H1 (cell line): Measurements from ENCODE around the gene ADAMTS6. TPM values are rescaled to one million over a fixed set of nuclear protein-coding genes. Genes with fewer than 3 reads are reported as not detected.

ENCODE experiments used
- CTCF ChIA-PET: fragments of 300-600 bp; sonication (Branson Sonifier 250); formaldehyde crosslinking; loops from one replicate; lab custom pipeline; 2021; ENCODE audit not compliant: partially characterized antibody; lab: Charles Lee
- POLR2A ChIA-PET: fragments of 300-600 bp; sonication (Branson Sonifier 250); formaldehyde crosslinking; loops from one replicate; lab custom pipeline; 2021; ENCODE audit warnings: inconsistent platforms; ENCODE audit not compliant: partially characterized antibody; lab: Charles Lee
- DNase-seq, 2 experiments: peaks; one replicate each; pipeline versions ENCODE4 v3.0.0 to v3.0.0-alpha.2; 2010 to 2022; ENCODE audit warnings: low spot score in 2 of 2, low read depth in 1 of 2, mixed read lengths in 1 of 2
- FAIRE-seq: peaks from 2 replicates; lab custom pipeline; 2011; peaks lifted over from hg19 to GRCh38; lab: Jason Lieb, UNC
- H2AFZ ChIP-seq: 2 replicates; pipeline ENCODE4 v1.8.1; 2012; ENCODE audit warnings: low read length, inconsistent platforms
- H2AK5ac ChIP-seq: 2 replicates; pipeline ENCODE4 v1.6.1; 2013; ENCODE audit warnings: low read depth, low read length
- H2BK120ac ChIP-seq: replicated peaks from 2 replicates; pipeline ENCODE3; 2013; ENCODE audit warnings: low read depth, low read length, inconsistent platforms
- H2BK12ac ChIP-seq: 2 replicates; pipeline ENCODE4 v1.6.1; 2013; ENCODE audit warnings: low read depth, low read length
- H2BK15ac ChIP-seq: 2 replicates; pipeline ENCODE4 v1.6.1; 2013; ENCODE audit warnings: low read length
- H2BK20ac ChIP-seq: 2 replicates; pipeline ENCODE4 v1.6.1; 2013; ENCODE audit warnings: low read length
- H2BK5ac ChIP-seq: 2 replicates; pipeline ENCODE4 v1.6.1; 2013; ENCODE audit warnings: low read depth, low read length
- H3K14ac ChIP-seq: 2 replicates; pipeline ENCODE4 v1.6.1; 2013; ENCODE audit warnings: inconsistent platforms; ENCODE audit not compliant: insufficient read length
- H3K18ac ChIP-seq: 2 replicates; pipeline ENCODE4 v1.6.1; 2013; ENCODE audit warnings: low read length; ENCODE audit errors: extremely low read depth
- H3K23ac ChIP-seq: 2 replicates; pipeline ENCODE4 v1.6.1; 2013; ENCODE audit warnings: inconsistent platforms; ENCODE audit not compliant: insufficient read length
- H3K23me2 ChIP-seq: 2 replicates; pipeline ENCODE4 v1.6.1; 2013; ENCODE audit warnings: low read depth, low read length
- H3K27ac ChIP-seq: 2 replicates; pipeline ENCODE4 v1.6.1; 2011; ENCODE audit warnings: low read depth, low read length, inconsistent platforms
- H3K27me3 ChIP-seq, 4 experiments: replicated peaks in 1 of 4; 1 replicate in 1 of 4; 2 replicates in 3 of 4; pipeline versions ENCODE4 v1.6.1 to v1.8.1; 2011 to 2013; ENCODE audit warnings: low read length in 3 of 4, mild to moderate bottlenecking in 3 of 4, inconsistent platforms in 2 of 4, mixed read lengths in 2 of 4, moderate library complexity in 1 of 4; ENCODE audit not compliant: control insufficient read depth in 3 of 4, insufficient read depth in 3 of 4; ENCODE audit errors: extremely low read depth in 1 of 4
- H3K36me3 ChIP-seq, 4 experiments: 2 replicates each; pipeline versions ENCODE4 v1.6.1 to v1.8.1; 2011 to 2013; ENCODE audit warnings: mild to moderate bottlenecking in 4 of 4, low read length in 3 of 4, moderate library complexity in 2 of 4, control low read depth in 1 of 4, inconsistent platforms in 1 of 4; ENCODE audit not compliant: insufficient read depth in 4 of 4, control insufficient read depth in 2 of 4
- H3K4ac ChIP-seq: replicated peaks from 2 replicates; pipeline ENCODE3; 2013; ENCODE audit warnings: low read length, low read depth, mixed read lengths, inconsistent platforms; ENCODE audit not compliant: insufficient read length
- H3K4me1 ChIP-seq, 4 experiments: replicated peaks in 1 of 4; 1 replicate in 1 of 4; 2 replicates in 3 of 4; pipeline versions ENCODE4 v1.6.1 to v1.8.1; 2011 to 2013; ENCODE audit warnings: low read length in 3 of 4, inconsistent platforms in 2 of 4, mixed read lengths in 1 of 4; ENCODE audit not compliant: insufficient read depth in 4 of 4, control insufficient read depth in 3 of 4
- H3K4me2 ChIP-seq, 2 experiments: 2 replicates each; pipeline versions ENCODE4 v1.6.1 to v1.8.1; 2011 to 2013; ENCODE audit warnings: low read depth in 2 of 2, low read length in 2 of 2, control low read depth in 1 of 2, inconsistent platforms in 1 of 2, mild to moderate bottlenecking in 1 of 2; ENCODE audit not compliant: insufficient read depth in 1 of 2
- H3K4me3 ChIP-seq, 4 experiments: fragments of 200-600, 300-600 bp in 1 of 4; sonication (generic), shearing (Covaris generic), sonication (Bioruptor Twin) in 1 of 4; 2 replicates each; pipeline versions ENCODE4 v1.5.1 to v1.8.1; 2011 to 2016; ENCODE audit warnings: low read length in 4 of 4, low read depth in 3 of 4, control low read depth in 2 of 4, inconsistent platforms in 2 of 4, mild to moderate bottlenecking in 2 of 4, mixed read lengths in 1 of 4, moderate library complexity in 1 of 4; ENCODE audit not compliant: insufficient read depth in 2 of 4; ENCODE audit errors: extremely low read depth in 1 of 4
- H3K56ac ChIP-seq: replicated peaks from 2 replicates; pipeline ENCODE3; 2013; ENCODE audit warnings: low read depth, mild to moderate bottlenecking, mixed read lengths, low read length, inconsistent platforms; ENCODE audit not compliant: insufficient read length
- H3K79me1 ChIP-seq: 2 replicates; pipeline ENCODE4 v1.6.1; 2013; ENCODE audit warnings: low read depth, low read length, control low read depth
- H3K79me2 ChIP-seq, 2 experiments: 2 replicates each; pipeline versions ENCODE4 v1.6.1 to v1.8.1; 2012 to 2013; ENCODE audit warnings: low read length in 2 of 2, mild to moderate bottlenecking in 2 of 2, inconsistent platforms in 1 of 2; ENCODE audit not compliant: insufficient read depth in 2 of 2, control insufficient read depth in 1 of 2
- H3K9ac ChIP-seq, 4 experiments: replicated peaks in 1 of 4; 1 replicate in 1 of 4; 2 replicates in 3 of 4; pipeline versions ENCODE4 v1.6.1 to v1.8.1; 2011 to 2013; ENCODE audit warnings: low read depth in 3 of 4, low read length in 3 of 4, control low read depth in 2 of 4, mild to moderate bottlenecking in 2 of 4, moderate library complexity in 2 of 4, inconsistent platforms in 1 of 4; ENCODE audit errors: extremely low read depth in 1 of 4
- H3K9me3 ChIP-seq, 2 experiments: 2 replicates each; pipeline versions ENCODE4 v1.6.1 to v1.8.1; 2012 to 2013; ENCODE audit warnings: mild to moderate bottlenecking in 2 of 2, moderate library complexity in 2 of 2, control low read depth in 1 of 2, inconsistent platforms in 1 of 2, low read depth in 1 of 2, low read length in 1 of 2, mixed read lengths in 1 of 2; ENCODE audit not compliant: insufficient read depth in 2 of 2
- H4K20me1 ChIP-seq, 2 experiments: replicated peaks in 1 of 2; 2 replicates each; pipeline versions ENCODE3 to v1.8.1; 2011 to 2013; ENCODE audit warnings: inconsistent platforms in 2 of 2, low read length in 2 of 2, mild to moderate bottlenecking in 1 of 2; ENCODE audit not compliant: insufficient read depth in 2 of 2, control insufficient read depth in 1 of 2
- H4K5ac ChIP-seq: 2 replicates; pipeline ENCODE4 v1.6.1; 2013; ENCODE audit warnings: low read length, low read depth, mixed read lengths, inconsistent platforms; ENCODE audit not compliant: insufficient read length
- H4K8ac ChIP-seq: 2 replicates; pipeline ENCODE4 v1.8.0; 2013; ENCODE audit warnings: mild to moderate bottlenecking, moderate library complexity, low read length, inconsistent platforms; ENCODE audit not compliant: insufficient read depth; ENCODE audit errors: extremely low read depth
- H4K91ac ChIP-seq: replicated peaks from 2 replicates; pipeline ENCODE3; 2013; ENCODE audit warnings: low read length, mixed read lengths, inconsistent platforms; ENCODE audit not compliant: insufficient read length
- CHD2 ChIP-seq: IDR thresholded peaks from 2 replicates; pipeline ENCODE4 v1.6.1; 2012; ENCODE audit warnings: low read length, improper control_type of control experiment
- EZH2 ChIP-seq: fragments of 200-600 bp; sonication (generic); IDR thresholded peaks from 2 replicates; pipeline ENCODE4 v1.7.1; 2012; ENCODE audit warnings: low read depth, mild to moderate bottlenecking, moderate library complexity, low read length, inconsistent platforms; ENCODE audit not compliant: severe bottlenecking
- NRF1 ChIP-seq: IDR thresholded peaks from 2 replicates; pipeline ENCODE4 v1.6.1; 2011; ENCODE audit warnings: mild to moderate bottlenecking, low read depth, low read length, improper control_type of control experiment
- POLR2A ChIP-seq, 2 experiments: IDR thresholded peaks; 1 replicate in 1 of 2; 2 replicates in 1 of 2; pipeline ENCODE4 v1.6.1; 2011; ENCODE audit warnings: low read depth in 2 of 2, low read length in 2 of 2, mild to moderate bottlenecking in 2 of 2; ENCODE audit errors: control extremely low read depth in 1 of 2
- RBBP5 ChIP-seq: IDR thresholded peaks from 2 replicates; pipeline ENCODE4 v1.7.1; 2012; ENCODE audit warnings: low read depth, mild to moderate bottlenecking, inconsistent platforms, low read length, moderate library complexity, borderline replicate concordance
- SAP30 ChIP-seq: fragments of 300-600 bp; sonication (generic); IDR thresholded peaks from 2 replicates; pipeline ENCODE4 v1.7.1; 2012; ENCODE audit warnings: low read length, moderate library complexity, mild to moderate bottlenecking, inconsistent platforms; ENCODE audit not compliant: insufficient read depth, insufficient replicate concordance
- SUZ12 ChIP-seq: fragments of 200-600 bp; sonication (generic); IDR thresholded peaks from 2 replicates; pipeline ENCODE4 v1.6.1; 2012; ENCODE audit warnings: mild to moderate bottlenecking, inconsistent platforms, low read length, moderate library complexity, mixed read lengths
- TAF7 ChIP-seq: optimal IDR thresholded peaks from 2 replicates; pipeline ENCODE3; 2011; ENCODE audit warnings: low read depth, mild to moderate bottlenecking, inconsistent platforms, low read length, moderate library complexity, borderline replicate concordance
- TBP ChIP-seq: IDR thresholded peaks from 2 replicates; pipeline ENCODE4 v1.6.1; 2011; ENCODE audit warnings: low read depth, low read length, improper control_type of control experiment
- WGBS, 2 experiments: shearing (Covaris generic) in 1 of 2; methylation state at CpG; one replicate each; pipeline versions ENCODE4 v1.1.6 to v1.1.7; 2013 to 2015; ENCODE audit warnings: low lambda C conversion rate in 2 of 2, mixed read lengths in 2 of 2, inconsistent platforms in 1 of 2, low coverage in 1 of 2, missing lambda C conversion rate in 1 of 2; ENCODE audit not compliant: insufficient replicate concordance in 2 of 2, insufficient coverage in 1 of 2, insufficient read length in 1 of 2; ENCODE audit errors: extremely low coverage in 1 of 2, missing lambda C conversion rate in 1 of 2; 5-methylcytosine and 5-hydroxymethylcytosine counted together
- long read RNA-seq, 2 experiments: library from RNA in 1 of 2; library from capped mRNA in 1 of 2; stranded (forward); transcript quantifications; one replicate each; pipeline ENCODE4 v2.0.0, GENCODE V29; 2021; ENCODE audit warnings: inconsistent platforms in 1 of 2
- polyA minus RNA-seq, 3 experiments: library from RNA; depleted of rRNA, polyadenylated mRNA; stranded (reverse); fragments of >200 nt; gene quantifications; 1 replicate in 2 of 3; 2 replicates in 1 of 3; pipeline ENCODE4 v1.2.3, GENCODE V29; 2011
- polyA plus RNA-seq, 7 experiments: library from polyadenylated mRNA; depleted of rRNA in 3 of 7; stranded (reverse) in 5 of 7; unstranded in 2 of 7; fragments of >200 nt in 5 of 7; fragments of 200-250 nt in 2 of 7; gene quantifications; 1 replicate in 5 of 7; 2 replicates in 1 of 7; 4 replicates in 1 of 7; pipeline versions ENCODE4 v1.2.1 to v1.2.3, GENCODE V29; 2011 to 2013; ENCODE audit warnings: missing spikeins in 2 of 7, mixed read lengths in 2 of 7
- total RNA-seq: library from RNA; stranded (reverse); fragmentation: NEBNext Ultra II Directional; extraction: Animal tissue kit (Norgen Biotek cat#: 25700); gene quantifications from 2 replicates; pipeline ENCODE4 v1.2.1, GENCODE V29; 2021

Gene ADAMTS6
- total RNA-seq (1.7 and 2.4 TPM in 2 replicates), polyA plus RNA-seq (2011; rRNA removed) (0.74 and 0.91 TPM in 2 replicates), polyA minus RNA-seq (2011; rRNA and poly(A)+ RNA removed) (9.9 and 11.8 TPM in 2 replicates)
- 1.4 TPM for polyA plus RNA-seq (2011; cell fraction: cytosol; rRNA removed)
- polyA plus RNA-seq (2011; cell fraction: nucleus; rRNA removed): 3.6 TPM
- 0.50 to 1.1 TPM (median 0.81 TPM) in 4 replicates for polyA plus RNA-seq (2012, experiment 1 of 2)
- 0.04 TPM for polyA plus RNA-seq (2012, experiment 2 of 2)
- 0.81 TPM for polyA plus RNA-seq (2013, experiment 1 of 2)
- 0.66 TPM for polyA plus RNA-seq (2013, experiment 2 of 2)
- polyA minus RNA-seq (2011; cell fraction: cytosol; rRNA and poly(A)+ RNA removed): 4.1 TPM
- polyA minus RNA-seq (2011; cell fraction: nucleus; rRNA and poly(A)+ RNA removed): 22.2 TPM
- long read RNA-seq, experiment 1: 0 reads
- long read RNA-seq, experiment 2, partial matches to known transcripts: 0 of 1 reads
- long read RNA-seq, experiment 2, other reads (novel, unspliced or antisense): 1 of 1 reads

DNA sequence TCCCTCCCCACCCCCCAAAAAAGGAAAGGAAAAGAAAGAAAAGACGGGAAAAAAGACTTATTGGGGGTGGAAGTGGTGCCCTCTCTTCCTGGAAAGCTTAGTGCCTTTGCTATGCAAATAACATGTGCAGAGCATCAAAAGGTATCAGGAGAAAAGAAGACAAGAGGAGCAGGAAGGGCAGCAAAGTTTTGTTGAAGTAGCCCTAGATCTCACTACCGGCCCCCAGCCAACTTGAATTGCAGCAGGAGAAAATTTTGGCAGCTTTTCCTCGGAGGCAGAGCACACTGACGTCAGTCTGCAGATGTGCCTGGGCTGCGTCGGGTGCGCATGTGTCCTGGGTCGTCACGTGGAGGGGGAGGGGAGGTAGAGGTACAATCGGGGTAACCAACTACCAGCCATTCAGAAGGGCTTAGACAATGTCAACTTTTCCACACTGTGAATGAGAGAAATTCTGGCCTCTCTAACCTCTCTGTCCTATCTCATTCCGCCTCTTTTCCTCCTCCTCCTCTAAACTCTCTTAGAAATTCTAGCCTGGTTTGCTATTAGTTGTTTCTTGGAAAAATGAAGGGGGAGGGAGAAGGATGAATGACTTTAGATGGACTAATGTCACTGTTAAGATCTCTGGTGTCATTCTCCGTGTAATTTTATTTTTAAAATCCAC is at the start of gene ADAMTS6:
TSS of gene ADAMTS6 (minus strand) at position 286 of the 661 bp plus-strand sequence. CDS start 8,247 bp downstream, outside the sequence.
- ChIA-PET POLR2A (interaction anchor here (0.7 to 2.0 kb wide), 6 partner anchors 14 to 714 kb away, joined by 3 to 4 read pairs (median 3); partner anchors contain the start of genes CENPK, CWC27, PPWD1 and SREK1IP1), CTCF (interaction anchor here (0.6 to 6.6 kb wide), 17 partner anchors 16 to 675 kb away, joined by 3 to 63 read pairs (median 4); no protein-coding TSS in a partner anchor)
- Histone ChIP-seq H3K36me3 (no peaks in the 10 kb centered on the region), H3K14ac (no peak within 1 kb of the TSS), H2AFZ (peak within 1 kb of the TSS; percentile 98), H3K27me3 (no peaks in the 10 kb centered on the region), H2BK15ac (no peak within 1 kb of the TSS), H3K4me1 (peaks cover 0 to 11% (median 6%) of the 10 kb centered on the region in 4 experiments; a peak in 4 of 7 replicates), H3K9me3 (peaks cover 0 to 3% of the 10 kb centered on the region in 2 experiments; a peak in 1 of 4 replicates), H4K5ac (peak within 1 kb of the TSS; percentile 65), H3K79me2 (no peaks in the 10 kb centered on the region), H2BK12ac (peak within 1 kb of the TSS; percentile 77; the same call in 1 of the 2 replicates), H3K18ac (peak within 1 kb of the TSS; percentile 12; the same call in 1 of the 2 replicates), H3K27ac (peak within 1 kb of the TSS; percentile 84), H2BK5ac (0 out of 2 replicates have a peak within 1 kb of the TSS, but pooled peaks have one; percentile 22), H3K4me2 (peak within 1 kb of the TSS; percentile 61 to 81), H4K91ac (peak within 1 kb of the TSS; percentile 63), H3K79me1 (no peaks in the 10 kb centered on the region), H3K4me3 (peak within 1 kb of the TSS; percentile 50 to 79 (median 60)), H2BK120ac (peak within 1 kb of the TSS; percentile 8), H3K4ac (no peak within 1 kb of the TSS), H4K20me1 (no peaks in the 10 kb centered on the region), H3K56ac (peak within 1 kb of the TSS; percentile 7), H3K23me2 (peaks cover 15% of the 10 kb centered on the region), H2AK5ac (no peak within 1 kb of the TSS), H3K23ac (no peak within 1 kb of the TSS), H4K8ac (no peak within 1 kb of the TSS), H3K9ac (peak within 1 kb of the TSS in 3 of 4 experiments; percentile 35 to 59 (median 42); a peak in 5 of 7 replicates), H2BK20ac (no peak within 1 kb of the TSS)
- 3% methylated on average over 12 of the region's 12 CpGs; no CpG with 5 or more reads in 1 of the 2 experiments for WGBS, 2 experiments
- FAIRE-seq (peak; percentile 78), DNase-seq (peak in 1 of 2 experiments; percentile 67)
- no peak for TF ChIP-seq SAP30
- TF ChIP-seq EZH2: no peak
- TF ChIP-seq CHD2: 0 out of 2 replicates have a peak, but pooled peaks have one; percentile 9
- TF ChIP-seq SUZ12: no peak
- TF ChIP-seq TBP: peak; percentile 46; the same call in 1 of the 2 replicates
- peak; percentile 56 for TF ChIP-seq NRF1
- peak in 1 of 2 experiments; percentile 69; a peak in 2 of 3 replicates for TF ChIP-seq POLR2A (IDR thresholded peaks at IDR 0.05; ENCODE audit: control extremely low read depth in 1 of 2, low read depth in 2 of 2, low read length in 2 of 2)
- no peak for TF ChIP-seq TAF7
- 0 out of 2 replicates have a peak, but pooled peaks have one; percentile 35 for TF ChIP-seq RBBP5
